K562 (cell line): Measurements from ENCODE around the gene CEP131. TPM values are rescaled to one million over a fixed set of nuclear protein-coding genes. Genes with fewer than 3 reads are reported as not detected.

Experiments used
- CREM ChIP-seq: IDR thresholded peaks from 2 replicates; pipeline ENCODE4 v1.6.1; 2014; ENCODE audit warnings: antibody characterized with exemption, low read depth
- CSDE1 ChIP-seq, 2 experiments: fragments of 450-650 bp; IDR thresholded peaks; 2 replicates each; pipeline ENCODE4 v1.6.1; 2016; ENCODE audit warnings: mild to moderate bottlenecking in 1 of 2
- FOXK2 ChIP-seq, 2 experiments: fragments of 450-650 bp; IDR thresholded peaks in 1 of 2; conservative IDR thresholded peaks in 1 of 2; 2 replicates each; pipeline ENCODE4 v1.6.1; 2016; ENCODE audit warnings: low read depth in 2 of 2, mild to moderate bottlenecking in 1 of 2
- NFE2 ChIP-seq: IDR thresholded peaks from 2 replicates; pipeline ENCODE4 v1.6.1; 2014; ENCODE audit warnings: antibody characterized with exemption, low read depth
- NR3C1 ChIP-seq: sonication (generic); formaldehyde crosslinking; IDR thresholded peaks from 2 replicates; pipeline ENCODE4 v1.8.1; 2022; ENCODE audit warnings: missing genetic modification reagents
- REST ChIP-seq, 2 experiments: fragments of 450-650 bp; formaldehyde crosslinking in 1 of 2; IDR thresholded peaks; 2 replicates each; pipeline versions ENCODE4 v1.4.0 to v1.6.1; 2014 to 2020; ENCODE audit warnings: mild to moderate bottlenecking in 2 of 2, borderline replicate concordance in 1 of 2, low read depth in 1 of 2
- SNAPC5 ChIP-seq: fragments of 250-450 bp; sonication (Bioruptor Pico); IDR thresholded peaks from 2 replicates; pipeline ENCODE4 v1.8.0; 2021; ENCODE audit warnings: moderate library complexity, mild to moderate bottlenecking, inconsistent platforms
- ZNF253 ChIP-seq: fragments of 250-450 bp; sonication (Bioruptor Pico); conservative IDR thresholded peaks from 2 replicates; pipeline ENCODE4 v1.6.1; 2021; ENCODE audit warnings: mild to moderate bottlenecking
- ZNF407 ChIP-seq: fragments of 450-650 bp; IDR thresholded peaks from 2 replicates; pipeline ENCODE4 v1.6.1; 2016; ENCODE audit warnings: low read depth
- polyA plus RNA-seq, 8 experiments: library from polyadenylated mRNA; depleted of rRNA in 4 of 8; stranded (reverse) in 5 of 8; unstranded in 3 of 8; fragments of >200 nt; fragmentation: Nextera tagmentation in 2 of 8; fragmentation: Illumina TruSeq in 1 of 8; extraction: Ambion mirVana in 2 of 8; extraction: Trizol in 1 of 8; gene quantifications; 2 replicates each; pipeline versions ENCODE4 v1.2.1 to v1.2.3, GENCODE V29; 2011 to 2014; ENCODE audit warnings: inconsistent platforms in 1 of 8, missing spikeins in 1 of 8
- total RNA-seq, 7 experiments: library from RNA; depleted of rRNA in 6 of 7; stranded (reverse); fragments of >200 nt in 6 of 7; fragmentation: Illumina TruSeq in 2 of 7; extraction: Trizol in 2 of 7; gene quantifications; 2 replicates each; pipeline versions ENCODE4 v1.2.1 to v1.2.3, GENCODE V29; 2011 to 2021; ENCODE audit warnings: low replicate concordance in 1 of 7

CEP131 gene
- total and polyA plus RNA-seq, 9 of the 15 experiments (the other 6 are each of a cell fraction or from before 2014, with no cell fraction given), result 0.24 to 21.2 (median 2.3) TPM

GRCh38 chr17:81253358-81254131 is 30.8 kb upstream of the CEP131 start (continued):
- TF ChIP-seq NR3C1 (CRISPR knock-in tag) (no peak), CREM (peak; percentile 61), NFE2 (no peak), ZNF407 (peak; percentile 59; the same call in 1 of the 2 replicates), FOXK2 (conservative IDR thresholded peaks at IDR 0.05 in 1 of 2, IDR thresholded peaks at IDR 0.05 in 1 of 2; ENCODE audit: low read depth in 2 of 2) (0 out of 4 replicates have a peak, but pooled peaks of 1 of the 2 experiments have one; percentile 46), CSDE1 (IDR thresholded peaks at IDR 0.05) (peak in 1 of 2 experiments; percentile 34; a peak in 1 of 4 replicates), REST (IDR thresholded peaks at IDR 0.05; ENCODE audit: borderline replicate concordance) (peak; percentile 80), REST (CRISPR knock-in tag; IDR thresholded peaks at IDR 0.05; ENCODE audit: low read depth) (no peak), ZNF253 (CRISPR knock-in tag) (no peak), SNAPC5 (no peak)
